WTC11 (cell line): ENCODE measurements around the gene PDPN. TPM values are rescaled to one million over a fixed set of nuclear protein-coding genes. Genes with fewer than 3 reads are reported as not detected.

Experiments
- ATAC-seq: fragments of 200-7000 bp; cut with Tn5 transposase; 2 replicates; pipeline ENCODE4 v1.10.0; 2021; ENCODE audit warnings: mild to moderate bottlenecking, moderate library complexity
- CTCF ChIA-PET: fragments of 300-600 bp; sonication (Branson Sonifier 250); formaldehyde crosslinking; loops from one replicate; lab custom pipeline; 2021; ENCODE audit warnings: antibody characterized with exemption; lab: Charles Lee
- POLR2A ChIA-PET: fragments of 350-600 bp; sonication (Branson Sonifier 250); formaldehyde crosslinking; loops from one replicate; lab custom pipeline; 2021; ENCODE audit warnings: antibody characterized with exemption; lab: Charles Lee
- DNase-seq: peaks from one replicate; pipeline ENCODE4 v3.0.0; 2021; ENCODE audit warnings: low spot score
- H3K27ac Mint-ChIP-seq: 2 replicates; pipeline ENCODE4 v1.8.0; 2021; ENCODE audit warnings: mixed read lengths
- H3K27me3 Mint-ChIP-seq: 2 replicates; pipeline ENCODE4 v1.8.0; 2021; ENCODE audit warnings: low read depth, mild to moderate bottlenecking, moderate library complexity, mixed read lengths
- H3K36me3 Mint-ChIP-seq: 2 replicates; pipeline ENCODE4 v1.8.0; 2021; ENCODE audit warnings: mixed read lengths
- H3K4me1 Mint-ChIP-seq: 2 replicates; pipeline ENCODE4 v1.8.0; 2022; ENCODE audit warnings: mixed read lengths
- H3K4me3 Mint-ChIP-seq: 2 replicates; pipeline ENCODE4 v1.8.0; 2021; ENCODE audit warnings: mild to moderate bottlenecking, moderate library complexity, mixed read lengths
- H3K9me3 Mint-ChIP-seq: 2 replicates; pipeline ENCODE4 v1.8.0; 2021; ENCODE audit warnings: mixed read lengths
- AFF4 ChIP-seq: sonication (generic); formaldehyde crosslinking; IDR thresholded peaks from 2 replicates; pipeline ENCODE4 v1.8.1; 2023; ENCODE audit warnings: mild to moderate bottlenecking, missing genetic modification reagents, borderline replicate concordance
- CDX4 ChIP-seq: fragments of 250-450 bp; sonication (Bioruptor Pico); IDR thresholded peaks from 2 replicates; pipeline ENCODE4 v1.9.0; 2021; ENCODE audit warnings: moderate library complexity, mild to moderate bottlenecking, inconsistent platforms, borderline replicate concordance
- CREM ChIP-seq: sonication (generic); formaldehyde crosslinking; IDR thresholded peaks from 2 replicates; pipeline ENCODE4 v1.8.1; 2022; ENCODE audit warnings: mild to moderate bottlenecking, missing genetic modification reagents, moderate library complexity
- E2F5 ChIP-seq: sonication (generic); formaldehyde crosslinking; IDR thresholded peaks from 2 replicates; pipeline ENCODE4 v1.8.1; 2022; ENCODE audit warnings: mild to moderate bottlenecking, moderate library complexity, missing genetic modification reagents
- IRF1 ChIP-seq: sonication (generic); formaldehyde crosslinking; IDR thresholded peaks from 2 replicates; pipeline ENCODE4 v1.8.0; 2023; ENCODE audit warnings: missing genetic modification reagents
- MYBL2 ChIP-seq: sonication (generic); formaldehyde crosslinking; IDR thresholded peaks from 2 replicates; pipeline ENCODE4 v1.8.1; 2023; ENCODE audit warnings: mild to moderate bottlenecking, moderate library complexity, missing genetic modification reagents
- PRDM15 ChIP-seq: sonication (generic); formaldehyde crosslinking; IDR thresholded peaks from 2 replicates; pipeline ENCODE4 v1.8.0; 2022; ENCODE audit warnings: missing genetic modification reagents
- TCF7 ChIP-seq: sonication (generic); formaldehyde crosslinking; IDR thresholded peaks from 2 replicates; pipeline ENCODE4 v1.8.0; 2022; ENCODE audit warnings: mild to moderate bottlenecking, low read depth, missing genetic modification reagents, moderate library complexity
- USF2 ChIP-seq: sonication (generic); formaldehyde crosslinking; IDR thresholded peaks from 2 replicates; pipeline ENCODE4 v1.8.1; 2023; ENCODE audit warnings: mild to moderate bottlenecking, missing genetic modification reagents, moderate library complexity
- ZNF232 ChIP-seq: sonication (generic); formaldehyde crosslinking; IDR thresholded peaks from 2 replicates; pipeline ENCODE4 v1.8.0; 2022; ENCODE audit warnings: mild to moderate bottlenecking, missing genetic modification reagents
- ZNF317 ChIP-seq: sonication (generic); formaldehyde crosslinking; IDR thresholded peaks from 2 replicates; pipeline ENCODE4 v1.8.1; 2023; ENCODE audit warnings: low read depth, mild to moderate bottlenecking, moderate library complexity, missing genetic modification reagents, borderline replicate concordance
- ZNF671 ChIP-seq: fragments of 250-450 bp; sonication (Bioruptor Pico); IDR thresholded peaks from 2 replicates; pipeline ENCODE4 v1.8.0; 2021; ENCODE audit warnings: mild to moderate bottlenecking
- total RNA-seq: library from RNA; stranded (reverse); gene quantifications from 3 replicates; pipeline ENCODE4 v1.2.3, GENCODE V29; 2021

PDPN gene
- total RNA-seq, 1 experiment from 2014 or later: 158 TPM

- Mint-ChIP-seq H3K9me3 (peaks cover 12% of the 10 kb centered on the region), H3K4me1 (0 out of 2 replicates have a peak, but pooled peaks cover 9% of the 10 kb centered on the region), H3K4me3 (no peak overlapping the region), H3K36me3 (peaks cover 4% of the 10 kb centered on the region), H3K27me3 (peaks cover 5% of the 10 kb centered on the region; the same call in 1 of the 2 replicates), H3K27ac (no peak overlapping the region)
- ATAC-seq: no peak
- no peak for DNase-seq
- no peak for TF ChIP-seq ZNF232 (CRISPR knock-in tag)
- TF ChIP-seq USF2 (CRISPR knock-in tag): no peak
- no peak for TF ChIP-seq CDX4 (CRISPR knock-in tag)
- no peak for TF ChIP-seq ZNF317 (CRISPR knock-in tag)
- TF ChIP-seq TCF7 (CRISPR knock-in tag): no peak
- TF ChIP-seq CREM (CRISPR knock-in tag): no peak
- no peak for TF ChIP-seq ZNF671 (CRISPR knock-in tag)
- TF ChIP-seq IRF1 (CRISPR knock-in tag): no peak
- TF ChIP-seq E2F5 (CRISPR knock-in tag): no peak
- no peak for TF ChIP-seq AFF4 (CRISPR knock-in tag)
- TF ChIP-seq MYBL2 (CRISPR knock-in tag): no peak
- POLR2A ChIA-PET: no interaction called here
- CTCF ChIA-PET: interaction anchor here (1.0 kb wide), 1 partner anchor 8 kb away, joined by 3 read pairs; no protein-coding TSS in a partner anchor
These were observed 80.3 kb downstream of the PDPN start for GRCh38 chr1:13663969-13664368.

GRCh38 chr1:13664451-13664850 is 80.8 kb downstream of the PDPN start:
- no peak overlapping the region for H3K27ac Mint-ChIP-seq
- TF ChIP-seq PRDM15 (CRISPR knock-in tag): no peak
- TF ChIP-seq, all 79 proteins: peak for 0
- ATAC-seq: no peak
- Mint-ChIP-seq H3K4me3 (no peak overlapping the region), H3K27me3 (peaks cover 2% of the 10 kb centered on the region; the same call in 1 of the 2 replicates), H3K4me1 (0 out of 2 replicates have a peak, but pooled peaks cover 9% of the 10 kb centered on the region), H3K36me3 (peaks cover under 1% of the 10 kb centered on the region), H3K9me3 (peaks cover 9% of the 10 kb centered on the region)
- DNase-seq: no peak
- CTCF ChIA-PET: interaction anchor here (0.5 kb wide), 1 partner anchor 91 kb away, joined by 4 read pairs; no protein-coding TSS in a partner anchor
- POLR2A ChIA-PET: no interaction called here
